GM06990 (cell line): ENCODE measurements around the gene TIPIN.

Experiments used
- DNase-seq: peaks from one replicate; pipeline ENCODE4 v3.0.0-alpha.2; 2011; ENCODE audit not compliant: insufficient read length; ENCODE audit errors: extremely low read depth
- H3K27me3 ChIP-seq: replicated peaks from 2 replicates; pipeline ENCODE4 v1.6.0; 2011; ENCODE audit warnings: low read length; ENCODE audit not compliant: control insufficient read depth, insufficient read depth
- H3K36me3 ChIP-seq: 2 replicates; pipeline ENCODE4 v1.5.1; 2011; ENCODE audit warnings: low read length; ENCODE audit not compliant: control insufficient read depth, insufficient read depth
- H3K4me3 ChIP-seq: replicated peaks from 2 replicates; pipeline ENCODE4 v1.5.1; 2011; ENCODE audit warnings: low read depth, mild to moderate bottlenecking, control low read depth, low read length
- CTCF ChIP-seq: IDR thresholded peaks from 2 replicates; pipeline ENCODE4 v1.5.1; 2011; ENCODE audit warnings: low read length, control low read depth, mild to moderate bottlenecking, inconsistent platforms; ENCODE audit not compliant: insufficient read depth, poor library complexity, severe bottlenecking

The TIPIN gene

GRCh38 chr15:66302489-66303278, 53.8 kb downstream of the TIPIN start:
- Histone ChIP-seq H3K36me3 (peaks cover 3% of the 10 kb centered on the region), H3K27me3 (no peaks in the 10 kb centered on the region), H3K4me3 (no peak overlapping the region)
- TF ChIP-seq CTCF = no peak
- no peak for DNase-seq

DNA sequence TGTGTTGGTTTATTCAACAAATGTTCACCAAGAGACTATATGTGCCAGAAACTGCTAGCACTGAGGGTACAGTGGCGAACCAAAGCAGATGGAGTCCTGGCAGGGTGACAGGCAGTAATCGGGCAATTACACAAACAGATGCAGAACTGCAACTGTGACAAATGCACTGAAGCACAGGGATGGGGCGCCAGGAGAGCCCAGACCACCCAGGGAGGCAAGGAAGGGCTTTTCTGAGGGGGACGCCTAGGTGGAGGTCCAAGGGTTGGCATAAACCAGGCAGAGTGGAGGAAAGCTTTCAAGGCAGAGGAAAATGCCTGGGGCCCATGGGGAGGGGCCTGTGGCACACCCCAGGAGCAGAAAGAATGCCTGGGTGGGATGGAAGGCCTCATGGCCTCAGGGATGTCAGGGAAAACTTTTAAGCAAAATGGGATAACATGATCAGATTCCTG, 57.7 kb downstream of the TIPIN start:
- Histone ChIP-seq H3K36me3 (no peaks in the 10 kb centered on the region; the same call in none of the 2 replicates), H3K4me3 (no peak overlapping the region), H3K27me3 (no peaks in the 10 kb centered on the region)
- TF ChIP-seq CTCF = no peak
- DNase-seq = no peak

DNA sequence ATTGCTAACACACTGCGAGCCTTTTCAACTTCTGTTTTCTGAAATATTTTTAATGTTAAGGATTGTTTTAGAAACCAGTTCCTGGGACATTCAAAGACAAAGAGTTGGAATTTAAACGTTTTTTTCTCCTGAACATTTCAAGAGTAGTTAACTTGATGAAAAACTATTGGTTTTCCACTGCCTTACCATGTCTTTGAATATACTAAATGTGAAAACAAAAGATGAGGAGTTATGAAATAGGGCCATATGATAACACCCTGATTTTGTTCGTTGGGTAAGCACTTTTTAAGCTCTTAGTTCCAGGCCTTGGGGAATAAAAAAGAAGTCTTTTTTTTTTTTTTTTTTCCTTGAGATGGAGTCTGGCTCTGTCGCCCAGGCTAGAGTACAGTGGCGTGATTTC, 60.3 kb downstream of the TIPIN start:
- no peak for DNase-seq
- no peak for TF ChIP-seq CTCF
- H3K27me3 ChIP-seq = no peaks in the 10 kb centered on the region
- H3K36me3 ChIP-seq = no peaks in the 10 kb centered on the region; the same call in none of the 2 replicates
- H3K4me3 ChIP-seq = no peak overlapping the region

- peak overlapping the region; percentile 73 for H3K4me3 ChIP-seq
- DNase-seq = no peak
Observed at GRCh38 chr15:66294932-66295235, 61.6 kb downstream of the TIPIN start.

GRCh38 chr15:66294157-66294931, 62.1 kb downstream of the TIPIN start:
- TF ChIP-seq CTCF = no peak
- H3K27me3 ChIP-seq = no peaks in the 10 kb centered on the region
- no peaks in the 10 kb centered on the region; the same call in 1 of the 2 replicates for H3K36me3 ChIP-seq
- no peak for DNase-seq
- peak overlapping the region; percentile 73 for H3K4me3 ChIP-seq

More at GRCh38 chr15:66294932-66295235, 61.6 kb downstream of the TIPIN start:
- no peak for TF ChIP-seq CTCF
- Histone ChIP-seq H3K27me3 (no peaks in the 10 kb centered on the region), H3K36me3 (no peaks in the 10 kb centered on the region; the same call in 1 of the 2 replicates)
